Neural cell (in vitro differentiated cells): ENCODE results near the gene FOSL1. TPM values are rescaled to one million over a fixed set of nuclear protein-coding genes. Genes with fewer than 3 reads are reported as not detected.
A peak's percentile ranks its signal among the peaks of the same experiment; 100 is the strongest.

ENCODE experiments used
- H2AFZ ChIP-seq: fragments of 200-600, 300-800 bp; sonication (generic), shearing (Covaris generic); 2 replicates; pipeline ENCODE4 v1.6.0; 2014; ENCODE audit warnings: low read depth, mild to moderate bottlenecking, antibody characterized with exemption, low read length, moderate library complexity
- H3F3A ChIP-seq: fragments of 200-600 bp; shearing (Covaris generic); 2 replicates; pipeline ENCODE4 v1.6.1; 2016; ENCODE audit warnings: mild to moderate bottlenecking, moderate library complexity, mixed read lengths, antibody characterized with exemption, low read length; ENCODE audit not compliant: insufficient read depth, poor library complexity, severe bottlenecking
- H3K27ac ChIP-seq: fragments of 200-600, 300-800 bp; sonication (generic), shearing (Covaris generic); 2 replicates; pipeline ENCODE4 v1.5.1; 2014; ENCODE audit warnings: mild to moderate bottlenecking, low read length, moderate library complexity
- H3K27me3 ChIP-seq: fragments of 300-800, 200-600 bp; sonication (generic), shearing (Covaris generic); 2 replicates; pipeline ENCODE4 v1.6.0; 2014; ENCODE audit warnings: mild to moderate bottlenecking, low read depth, low read length, moderate library complexity; ENCODE audit not compliant: insufficient read depth
- H3K36me3 ChIP-seq: fragments of 300-800, 200-600 bp; sonication (generic), shearing (Covaris generic); 2 replicates; pipeline ENCODE4 v1.5.1; 2014; ENCODE audit warnings: mild to moderate bottlenecking, antibody characterized with exemption, low read length, moderate library complexity; ENCODE audit not compliant: insufficient read depth
- H3K4me2 ChIP-seq: fragments of 300-800, 200-600 bp; sonication (generic), shearing (Covaris generic); 2 replicates; pipeline ENCODE4 v1.6.0; 2014; ENCODE audit warnings: mild to moderate bottlenecking, low read length
- H3K4me3 ChIP-seq: fragments of 300-800, 200-600 bp; sonication (generic), shearing (Covaris generic); 2 replicates; pipeline ENCODE4 v1.5.1; 2014; ENCODE audit warnings: mild to moderate bottlenecking, low read length, moderate library complexity
- H3K79me2 ChIP-seq: fragments of 200-600 bp; shearing (Covaris generic); replicated peaks from 2 replicates; pipeline ENCODE4 v1.6.0; 2014; ENCODE audit warnings: mild to moderate bottlenecking, low read length, moderate library complexity; ENCODE audit not compliant: insufficient read depth
- H3K9ac ChIP-seq: fragments of 300-800, 200-600 bp; sonication (generic), shearing (Covaris generic); 2 replicates; pipeline ENCODE4 v1.6.1; 2016; ENCODE audit warnings: mild to moderate bottlenecking, low read length, mixed read lengths
- H3K9me2 ChIP-seq: fragments of 200-600 bp; shearing (Covaris generic); 2 replicates; pipeline ENCODE4 v1.6.1; 2016; ENCODE audit warnings: mild to moderate bottlenecking, low read length, mixed read lengths; ENCODE audit not compliant: insufficient read depth
- H3K9me3 ChIP-seq: fragments of 200-600, 300-800 bp; sonication (generic), shearing (Covaris generic); 2 replicates; pipeline ENCODE4 v1.6.1; 2016; ENCODE audit warnings: mild to moderate bottlenecking, mixed run types, low read length, moderate library complexity, mixed read lengths
- H4K20me1 ChIP-seq: fragments of 200-600 bp; shearing (Covaris generic); 2 replicates; pipeline ENCODE4 v1.6.1; 2016; ENCODE audit warnings: mild to moderate bottlenecking, mixed run types; ENCODE audit not compliant: insufficient read depth
- CTCF ChIP-seq: fragments of 450-650 bp; IDR thresholded peaks from 2 replicates; pipeline ENCODE4 v1.5.1; 2014; ENCODE audit warnings: antibody characterized with exemption, mild to moderate bottlenecking, moderate library complexity; ENCODE audit not compliant: poor library complexity, severe bottlenecking
- EP300 ChIP-seq: fragments of 450-650 bp; conservative IDR thresholded peaks from 2 replicates; pipeline ENCODE4 v1.6.1; 2014; ENCODE audit warnings: antibody characterized with exemption, mild to moderate bottlenecking, moderate library complexity; ENCODE audit not compliant: poor library complexity, severe bottlenecking
- EZH2 ChIP-seq: fragments of 200-600, 300-800 bp; shearing (Covaris generic), sonication (generic); IDR thresholded peaks from 2 replicates; pipeline ENCODE4 v1.6.1; 2014; ENCODE audit warnings: antibody characterized with exemption, low read length, borderline replicate concordance, mild to moderate bottlenecking; ENCODE audit not compliant: insufficient read depth, poor library complexity, severe bottlenecking
- MXI1 ChIP-seq: fragments of 450-650 bp; conservative IDR thresholded peaks from 2 replicates; pipeline ENCODE4 v1.6.1; 2014; ENCODE audit warnings: antibody characterized with exemption, mild to moderate bottlenecking; ENCODE audit not compliant: poor library complexity, severe bottlenecking
- POLR2AphosphoS5 ChIP-seq: IDR thresholded peaks from 2 replicates; pipeline ENCODE4 v1.6.1; 2012
- RAD21 ChIP-seq: fragments of 450-650 bp; conservative IDR thresholded peaks from 2 replicates; pipeline ENCODE4 v1.6.1; 2014; ENCODE audit warnings: antibody characterized with exemption, mild to moderate bottlenecking, moderate library complexity
- SMC3 ChIP-seq: fragments of 450-650 bp; conservative IDR thresholded peaks from 2 replicates; pipeline ENCODE4 v1.6.1; 2014; ENCODE audit warnings: antibody characterized with exemption, mild to moderate bottlenecking, moderate library complexity; ENCODE audit not compliant: poor library complexity
- TAF1 ChIP-seq: IDR thresholded peaks from 2 replicates; pipeline ENCODE4 v1.6.1; 2012; ENCODE audit warnings: low read depth
- polyA plus RNA-seq: library from polyadenylated mRNA; depleted of rRNA; stranded (reverse); fragments of >200 nt; gene quantifications from 2 replicates; pipeline ENCODE4 v1.2.3, GENCODE V29; 2014
- TF ChIP-seq, protein P1 (sequence below): IDR thresholded peaks from 2 replicates; pipeline ENCODE4 v1.6.1; 2012; ENCODE audit warnings: borderline replicate concordance

The FOSL1 gene
- polyA plus RNA-seq, 1 donor from 2014 or later: not detected

DNA sequence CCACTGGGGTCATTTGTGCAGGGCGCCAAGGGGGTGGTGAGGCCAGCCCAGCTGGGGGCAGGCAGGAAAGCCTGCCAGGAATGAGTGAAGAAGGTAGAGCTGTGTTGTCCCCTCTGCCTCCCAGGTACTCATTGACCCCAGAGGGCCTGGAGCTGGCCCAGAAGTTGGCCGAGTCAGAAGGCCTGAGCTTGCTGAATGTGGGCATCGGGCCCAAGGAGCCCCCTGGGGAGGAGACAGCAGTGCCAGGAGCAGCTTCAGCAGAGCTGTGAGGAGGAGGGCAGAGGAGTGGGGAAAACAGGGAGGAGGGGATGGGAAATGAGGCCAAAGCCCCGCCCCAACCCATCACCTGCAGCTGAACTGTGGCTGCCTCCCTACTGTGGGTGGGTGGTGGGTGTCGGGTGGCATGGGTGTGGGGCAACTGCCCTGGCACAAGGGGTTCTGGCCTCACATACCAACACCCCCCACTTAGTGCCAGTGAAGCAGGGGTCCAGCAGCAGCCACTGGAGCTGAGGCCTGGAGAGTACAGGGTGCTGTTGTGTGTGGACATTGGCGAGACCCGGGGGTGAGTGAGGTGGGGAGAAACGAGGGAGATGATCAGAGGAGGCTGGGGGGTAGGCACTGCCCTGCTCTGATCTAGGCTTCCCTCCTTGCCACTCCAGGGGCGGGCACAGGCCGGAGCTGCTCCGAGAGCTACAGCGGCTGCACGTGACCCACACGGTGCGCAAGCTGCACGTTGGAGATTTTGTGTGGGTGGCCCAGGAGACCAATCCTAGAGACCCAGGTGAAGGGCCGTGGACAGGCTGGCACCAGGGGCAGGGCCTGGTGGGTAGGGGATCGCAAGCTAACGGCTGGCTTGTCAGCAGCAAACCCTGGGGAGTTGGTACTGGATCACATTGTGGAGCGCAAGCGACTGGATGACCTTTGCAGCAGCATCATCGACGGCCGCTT is 37.0 kb downstream of the FOSL1 start:
- TF ChIP-seq TAF1: no peak
- TF ChIP-seq, protein P1, sequence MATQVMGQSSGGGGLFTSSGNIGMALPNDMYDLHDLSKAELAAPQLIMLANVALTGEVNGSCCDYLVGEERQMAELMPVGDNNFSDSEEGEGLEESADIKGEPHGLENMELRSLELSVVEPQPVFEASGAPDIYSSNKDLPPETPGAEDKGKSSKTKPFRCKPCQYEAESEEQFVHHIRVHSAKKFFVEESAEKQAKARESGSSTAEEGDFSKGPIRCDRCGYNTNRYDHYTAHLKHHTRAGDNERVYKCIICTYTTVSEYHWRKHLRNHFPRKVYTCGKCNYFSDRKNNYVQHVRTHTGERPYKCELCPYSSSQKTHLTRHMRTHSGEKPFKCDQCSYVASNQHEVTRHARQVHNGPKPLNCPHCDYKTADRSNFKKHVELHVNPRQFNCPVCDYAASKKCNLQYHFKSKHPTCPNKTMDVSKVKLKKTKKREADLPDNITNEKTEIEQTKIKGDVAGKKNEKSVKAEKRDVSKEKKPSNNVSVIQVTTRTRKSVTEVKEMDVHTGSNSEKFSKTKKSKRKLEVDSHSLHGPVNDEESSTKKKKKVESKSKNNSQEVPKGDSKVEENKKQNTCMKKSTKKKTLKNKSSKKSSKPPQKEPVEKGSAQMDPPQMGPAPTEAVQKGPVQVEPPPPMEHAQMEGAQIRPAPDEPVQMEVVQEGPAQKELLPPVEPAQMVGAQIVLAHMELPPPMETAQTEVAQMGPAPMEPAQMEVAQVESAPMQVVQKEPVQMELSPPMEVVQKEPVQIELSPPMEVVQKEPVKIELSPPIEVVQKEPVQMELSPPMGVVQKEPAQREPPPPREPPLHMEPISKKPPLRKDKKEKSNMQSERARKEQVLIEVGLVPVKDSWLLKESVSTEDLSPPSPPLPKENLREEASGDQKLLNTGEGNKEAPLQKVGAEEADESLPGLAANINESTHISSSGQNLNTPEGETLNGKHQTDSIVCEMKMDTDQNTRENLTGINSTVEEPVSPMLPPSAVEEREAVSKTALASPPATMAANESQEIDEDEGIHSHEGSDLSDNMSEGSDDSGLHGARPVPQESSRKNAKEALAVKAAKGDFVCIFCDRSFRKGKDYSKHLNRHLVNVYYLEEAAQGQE: no peak
- no peak for TF ChIP-seq RAD21
- TF ChIP-seq MXI1: no peak
- TF ChIP-seq CTCF: no peak
- no peak for TF ChIP-seq EZH2
- no peak for TF ChIP-seq POLR2AphosphoS5
- TF ChIP-seq EP300: no peak
- no peak for TF ChIP-seq SMC3
- Histone ChIP-seq H3K9me3 (no peaks in the 10 kb centered on the region), H3K9ac (no peak overlapping the region), H3K4me3 (no peak overlapping the region), H3K27ac (no peak overlapping the region), H2AFZ (no peak overlapping the region), H3K36me3 (no peaks in the 10 kb centered on the region), H4K20me1 (no peaks in the 10 kb centered on the region), H3K27me3 (no peaks in the 10 kb centered on the region), H3K9me2 (no peaks in the 10 kb centered on the region), H3K4me2 (no peak overlapping the region), H3F3A (peaks cover 5% of the 10 kb centered on the region), H3K79me2 (peaks cover 15% of the 10 kb centered on the region)

GRCh38 chr11:65862191-65862735 is 37.9 kb downstream of the FOSL1 start:
- H3F3A ChIP-seq: peaks cover 5% of the 10 kb centered on the region
- H2AFZ ChIP-seq: no peak overlapping the region
- peak overlapping the region; percentile 100 for H3K4me3 ChIP-seq
- peaks cover 18% of the 10 kb centered on the region for H3K79me2 ChIP-seq
- H3K36me3 ChIP-seq: no peaks in the 10 kb centered on the region
- peaks cover 2% of the 10 kb centered on the region for H4K20me1 ChIP-seq
- H3K27me3 ChIP-seq: no peaks in the 10 kb centered on the region
- TF ChIP-seq POLR2AphosphoS5 (no peak), EZH2 (no peak), RAD21 (no peak), CTCF (no peak), EP300 (no peak), SMC3 (no peak), MXI1 (no peak), TAF1 (no peak)
- TF ChIP-seq, protein P1: no peak
- no peaks in the 10 kb centered on the region for H3K9me3 ChIP-seq
- peak overlapping the region; percentile 98 for H3K9ac ChIP-seq
- H3K4me2 ChIP-seq: no peak overlapping the region
- H3K27ac ChIP-seq: no peak overlapping the region
- no peaks in the 10 kb centered on the region for H3K9me2 ChIP-seq
